CD4-positive, alpha-beta T cell treated with Interleukin-1 beta for 1 hour (primary cell): ENCODE results near the gene ELK4.

Experiments
- DNase-seq, 2 donors: peaks; one replicate each; pipeline ENCODE4 v3.0.0-alpha.2; 2020 to 2022

Gene ELK4

DNA sequence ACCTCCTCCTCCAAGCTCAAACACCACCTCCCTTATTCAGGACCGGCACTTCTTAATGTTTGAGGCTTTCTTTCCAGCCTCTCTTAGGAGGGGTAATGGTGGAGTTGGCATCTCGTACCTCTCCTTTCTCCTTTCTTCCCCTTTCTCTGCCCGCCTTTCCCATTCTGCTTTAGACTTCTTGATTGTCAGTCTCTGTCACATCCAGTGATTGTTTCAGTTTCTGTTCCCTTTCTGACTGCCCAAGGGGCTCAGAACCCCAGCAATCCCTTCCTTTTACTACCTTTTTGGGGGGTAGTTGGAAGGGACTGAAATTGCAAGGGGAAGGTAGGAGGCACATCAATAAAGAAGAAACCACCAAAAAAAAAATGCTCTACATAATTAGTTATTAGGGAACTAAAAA lies 5.6 kb downstream of the ELK4 start:
- no peak for DNase-seq

DNA sequence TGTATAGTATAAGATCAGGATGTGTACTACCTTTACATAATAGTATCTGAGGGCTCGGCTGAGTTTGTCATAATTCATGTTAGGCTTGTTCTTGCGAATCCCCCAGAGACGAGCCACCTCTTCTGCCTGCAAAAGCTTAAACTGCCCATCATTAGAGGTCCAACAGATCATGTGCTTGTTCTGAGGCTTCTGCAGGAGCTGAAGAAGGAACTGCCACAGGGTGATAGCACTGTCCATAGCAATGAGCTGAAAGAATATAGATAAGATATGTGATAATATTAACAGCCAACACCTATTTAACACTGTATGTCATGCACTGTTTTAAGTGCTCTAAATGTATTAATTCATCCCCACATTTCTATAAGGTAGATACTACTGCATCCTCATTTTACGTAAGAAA lies 8.2 kb downstream of the ELK4 start:
- no peak for DNase-seq

DNA sequence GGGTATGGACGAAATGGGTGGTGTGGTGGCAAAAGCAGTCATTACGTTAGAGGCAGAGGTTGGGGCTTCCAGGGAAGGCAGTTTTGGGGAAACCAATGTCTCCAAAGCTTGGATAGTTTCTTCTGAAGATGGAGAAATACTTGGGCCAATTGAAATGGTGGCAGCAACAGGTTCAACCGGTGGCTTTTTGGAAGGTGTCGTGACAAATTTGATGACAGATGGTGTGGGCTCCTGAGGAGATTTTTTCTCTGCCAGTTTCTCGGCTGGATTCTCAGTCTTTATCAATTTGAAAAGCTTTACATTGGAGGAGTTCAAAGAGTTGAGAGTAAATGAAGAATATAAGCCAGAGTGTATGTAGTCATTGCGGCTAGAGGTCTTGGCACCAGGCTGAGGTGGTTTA lies 11.5 kb downstream of the ELK4 start:
- no peak for DNase-seq

DNA sequence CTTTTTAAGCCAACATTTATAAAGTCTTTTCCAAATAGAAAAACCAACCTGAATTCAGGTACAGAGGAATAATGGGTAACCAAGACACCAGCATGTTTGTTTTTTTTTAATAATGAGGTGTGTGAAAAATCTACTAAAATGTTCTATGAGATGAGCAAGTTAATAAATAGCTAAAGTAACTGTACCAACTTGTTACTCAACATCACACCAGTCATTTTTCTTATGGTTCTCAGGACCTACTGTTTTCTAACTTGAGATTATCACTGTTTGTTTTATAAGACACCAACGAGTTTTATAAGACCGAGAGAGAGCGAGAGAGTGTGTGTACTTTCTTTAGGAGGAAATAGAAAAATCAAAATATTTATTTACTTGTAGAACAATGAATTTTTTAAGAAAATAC lies 12.4 kb downstream of the ELK4 start:
- DNase-seq, result no peak

DNA sequence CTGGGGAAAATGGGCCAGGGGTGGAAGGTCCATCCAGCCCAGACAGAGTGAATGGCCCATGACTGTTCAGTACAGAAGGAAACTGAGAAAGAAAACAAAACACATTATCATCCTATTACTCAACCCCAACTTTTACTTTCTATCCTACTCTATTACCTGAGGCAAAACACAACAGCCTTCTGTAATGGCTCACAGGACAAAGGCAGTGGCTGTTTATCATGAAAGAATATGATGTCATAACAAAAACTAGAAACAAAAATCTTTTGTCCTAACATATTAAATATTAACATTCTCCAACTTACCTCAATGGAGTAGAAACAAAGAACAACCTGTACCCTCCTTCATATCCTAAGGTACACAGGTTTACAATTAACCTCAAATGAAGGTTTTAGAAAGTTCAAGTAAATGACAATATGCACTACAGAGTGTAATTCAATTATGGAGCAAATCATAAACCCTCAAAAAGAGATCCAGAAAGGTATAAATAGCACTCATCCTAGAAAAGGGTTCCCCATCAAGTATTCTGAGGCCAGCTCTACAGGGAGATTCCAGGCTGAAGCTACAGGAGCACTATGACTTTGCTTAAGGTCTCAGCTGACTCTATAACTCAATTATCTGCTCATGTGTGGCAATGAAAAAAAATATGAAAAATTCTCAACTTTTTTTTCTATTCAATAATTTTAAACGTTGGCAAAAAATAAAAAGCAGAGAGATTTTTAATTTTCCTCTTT lies 15.1 kb downstream of the ELK4 start:
- DNase-seq, result no peak

DNA sequence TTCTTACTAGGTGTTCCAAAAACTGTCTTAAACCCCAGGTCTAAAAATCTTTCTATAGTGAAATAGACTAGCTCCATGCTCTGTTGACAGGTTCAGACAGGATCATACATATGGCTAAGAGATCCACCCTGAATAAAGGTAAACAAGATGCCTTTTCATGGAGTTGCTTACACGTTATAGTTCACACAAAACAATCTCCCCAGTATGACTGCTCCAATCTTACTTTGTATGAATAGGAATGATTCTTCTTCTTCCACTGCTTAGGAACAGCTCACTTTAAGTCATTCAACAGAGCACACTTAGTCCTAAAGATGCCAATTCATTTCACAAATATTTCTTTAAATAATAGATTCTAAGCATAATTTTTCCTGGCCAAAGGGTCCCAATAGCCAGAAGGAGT lies 16.0 kb downstream of the ELK4 start:
- no peak for DNase-seq

DNA sequence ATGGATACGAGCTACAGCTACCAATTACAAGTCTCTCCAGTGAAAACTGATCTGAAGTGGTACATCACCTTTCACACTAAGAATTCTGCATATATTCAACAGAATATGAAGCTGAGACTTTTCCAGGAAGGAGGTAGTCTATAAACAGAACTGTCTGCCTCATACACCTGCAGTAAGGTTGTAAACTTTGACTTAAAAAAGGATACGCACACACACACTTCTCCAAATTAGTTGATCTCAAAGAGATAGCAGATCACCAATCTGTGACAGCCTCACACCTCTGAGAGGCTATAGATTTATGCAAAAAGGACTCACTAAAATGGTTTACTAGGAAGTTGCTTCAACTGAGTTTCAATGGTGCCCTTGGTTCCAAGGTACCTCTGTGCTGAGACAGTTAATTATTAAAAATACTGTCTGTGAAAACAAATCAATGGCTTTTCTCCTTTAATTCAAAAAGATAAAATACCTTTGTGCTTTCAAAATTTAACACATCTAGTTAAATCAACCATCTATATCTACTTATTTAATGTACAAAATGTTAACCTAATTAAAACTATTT lies 17.9 kb downstream of the ELK4 start:
- DNase-seq, result no peak

DNA sequence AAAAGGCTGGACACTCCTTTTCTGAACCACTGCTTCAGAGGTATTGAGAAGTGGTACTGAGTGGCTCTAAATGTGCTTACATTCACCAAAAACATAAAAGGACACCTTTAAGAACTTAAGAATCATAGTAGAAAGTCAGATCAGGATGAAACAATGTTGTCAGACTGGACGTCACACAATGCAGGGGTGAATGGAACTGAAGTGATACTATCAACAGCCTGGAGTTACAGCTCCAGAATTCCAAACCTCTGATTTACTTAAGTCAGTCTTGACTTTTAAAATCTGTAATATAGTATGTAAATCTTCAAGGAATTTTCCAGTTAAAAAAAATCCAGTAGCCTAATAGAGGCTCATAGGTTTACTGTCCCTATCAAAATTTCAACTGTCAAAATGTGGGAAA lies 19.3 kb downstream of the ELK4 start:
- no peak for DNase-seq

DNA sequence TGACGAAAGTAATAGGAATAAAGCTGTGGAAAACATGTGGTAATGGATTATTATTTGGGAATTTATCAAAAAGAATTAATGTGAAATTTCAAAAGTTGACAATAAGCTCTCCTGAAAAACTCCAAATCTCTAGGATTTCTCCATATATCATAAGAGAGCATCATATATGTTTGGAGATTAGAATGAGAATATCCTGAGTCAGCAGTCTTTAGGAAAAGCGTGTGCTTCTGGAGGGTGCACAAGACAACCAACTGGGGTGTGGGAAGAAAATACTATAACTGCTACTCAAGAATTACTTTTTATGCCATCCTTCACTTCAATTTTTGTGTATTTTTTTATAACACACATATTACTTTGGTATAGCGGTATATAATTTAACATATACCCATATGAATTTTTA lies 19.7 kb downstream of the ELK4 start:
- DNase-seq, result no peak

DNA sequence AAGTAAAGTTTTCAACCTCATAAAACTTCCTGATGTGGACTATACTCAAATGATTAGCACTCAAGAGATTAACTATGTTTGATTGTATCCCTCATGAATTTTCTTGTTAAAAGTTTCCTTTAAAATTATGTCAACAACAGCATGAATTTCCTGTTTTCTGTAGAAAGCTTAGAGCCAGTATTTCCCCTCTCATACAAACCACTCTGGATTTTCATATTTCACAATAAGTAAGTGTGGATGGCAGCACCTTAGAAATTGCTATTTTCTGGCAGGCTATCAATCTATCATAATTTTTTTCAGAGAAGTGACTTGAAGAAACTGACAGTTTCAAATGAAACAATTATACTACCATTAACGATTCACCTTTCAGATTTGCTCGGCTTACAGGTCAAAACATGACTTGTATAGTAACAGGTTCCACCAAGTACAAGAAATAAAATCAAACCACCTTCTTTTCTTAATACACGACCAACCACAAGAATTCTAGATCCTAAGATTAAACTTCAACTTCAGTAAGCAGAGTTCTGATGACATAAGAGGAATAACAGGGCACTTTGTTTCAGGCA lies 20.8 kb downstream of the ELK4 start:
- DNase-seq, result no peak

DNA sequence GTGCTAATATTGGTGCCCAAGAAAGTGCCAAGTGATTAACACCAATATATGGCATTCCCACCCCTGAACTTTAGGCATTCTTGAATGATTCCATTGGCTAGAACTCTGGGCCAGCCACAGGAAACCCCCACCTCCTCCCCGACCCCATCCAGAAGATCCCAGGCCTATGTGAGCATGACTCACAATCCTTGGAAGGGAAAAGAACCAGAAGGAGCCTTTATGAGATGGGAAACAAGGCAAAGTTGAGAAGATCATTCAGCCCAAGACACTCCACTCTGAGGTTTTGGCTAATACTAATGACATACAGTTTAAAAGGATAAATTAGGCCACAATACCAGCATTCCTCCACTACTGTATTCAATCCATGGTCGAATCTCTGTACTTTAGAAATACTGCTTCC lies 21.8 kb downstream of the ELK4 start:
- no peak for DNase-seq

DNA sequence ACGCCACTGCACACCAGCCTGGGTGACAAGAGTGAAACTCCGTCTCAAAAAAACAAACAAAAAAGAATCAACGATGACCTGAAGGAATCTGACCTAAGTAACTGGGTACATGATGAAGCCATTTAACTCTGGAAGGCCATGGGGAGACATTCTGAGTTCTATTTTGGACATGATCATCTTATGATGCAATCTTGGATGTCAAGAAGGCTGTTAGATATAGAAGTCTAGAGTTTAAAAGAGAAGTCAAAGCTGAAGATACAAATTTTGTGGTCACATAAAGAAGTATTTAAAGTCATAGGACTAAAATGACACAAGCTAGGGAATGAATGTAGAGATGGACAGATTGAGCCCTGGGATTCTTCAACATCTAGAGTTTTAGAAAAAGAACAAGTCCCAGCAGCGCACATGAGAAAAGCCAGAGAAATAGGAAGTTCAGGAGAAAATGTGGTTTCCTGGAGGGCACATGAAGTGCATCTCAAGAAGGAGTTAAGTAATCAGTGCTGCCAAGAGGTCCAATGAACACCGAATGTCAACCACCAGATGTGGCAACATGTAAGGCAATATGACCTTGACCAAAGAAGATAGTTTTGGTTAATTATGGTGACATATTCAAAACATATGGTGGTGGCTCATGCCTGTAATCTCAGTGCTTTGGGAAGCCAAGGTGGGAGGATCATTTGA lies 26.8 kb downstream of the ELK4 start:
- DNase-seq, result no peak

DNA sequence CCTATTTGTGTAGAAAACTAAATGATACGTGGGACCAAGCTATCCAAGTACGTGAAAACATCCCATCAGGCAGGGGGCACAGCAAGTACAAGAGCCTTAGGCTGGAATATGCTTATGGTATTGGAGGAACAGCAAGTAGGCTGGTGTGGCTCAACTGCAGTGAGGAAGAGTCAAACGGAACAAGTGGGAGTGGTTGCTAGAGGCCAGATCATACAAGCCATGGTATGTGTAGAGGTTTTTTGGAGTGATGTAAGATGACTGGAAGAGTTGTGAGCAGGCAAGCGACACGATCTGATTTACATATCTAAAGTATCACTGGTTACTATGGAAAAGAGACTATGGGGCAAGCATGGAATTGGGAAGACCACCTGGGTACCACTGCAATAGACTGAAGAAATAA lies 27.8 kb downstream of the ELK4 start:
- DNase-seq, result no peak

DNA sequence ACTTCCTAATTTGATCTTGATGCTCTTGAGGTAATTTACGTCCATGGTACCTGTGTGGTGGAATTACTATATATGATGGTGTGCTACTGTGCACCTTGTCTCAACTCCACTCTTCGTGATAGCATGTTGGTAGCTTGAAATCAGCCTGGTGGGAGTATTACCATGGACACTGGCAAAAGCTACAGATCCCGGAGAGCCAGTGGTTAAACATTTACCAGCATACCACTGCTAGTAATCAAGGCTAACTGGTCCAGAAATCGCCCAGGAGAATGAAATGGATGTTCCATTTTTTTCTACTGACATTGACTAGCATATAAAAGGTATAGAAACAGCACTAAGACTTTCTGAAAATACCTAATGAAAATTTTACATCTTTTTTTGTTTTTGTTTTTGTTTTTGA lies 30.6 kb downstream of the ELK4 start:
- no peak for DNase-seq

DNA sequence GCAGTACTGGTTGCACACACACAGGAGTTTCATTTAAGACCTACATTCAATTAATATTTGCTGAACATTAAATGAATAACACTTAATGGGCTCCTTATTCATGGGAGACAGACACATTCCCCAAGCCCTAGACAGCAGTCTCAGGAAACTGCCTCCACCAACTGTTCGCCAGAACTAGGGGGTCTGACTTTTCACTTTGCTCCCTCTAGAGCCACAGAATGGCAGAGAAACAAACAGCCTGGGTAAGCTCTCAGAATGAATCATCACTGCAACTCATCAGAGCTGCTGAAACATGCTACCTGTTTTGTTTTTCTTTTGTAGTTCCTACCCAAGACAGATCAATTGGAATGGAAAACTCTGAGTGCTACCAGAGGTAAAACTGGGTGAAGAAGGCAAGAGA lies 31.7 kb downstream of the ELK4 start:
- no peak for DNase-seq

DNA sequence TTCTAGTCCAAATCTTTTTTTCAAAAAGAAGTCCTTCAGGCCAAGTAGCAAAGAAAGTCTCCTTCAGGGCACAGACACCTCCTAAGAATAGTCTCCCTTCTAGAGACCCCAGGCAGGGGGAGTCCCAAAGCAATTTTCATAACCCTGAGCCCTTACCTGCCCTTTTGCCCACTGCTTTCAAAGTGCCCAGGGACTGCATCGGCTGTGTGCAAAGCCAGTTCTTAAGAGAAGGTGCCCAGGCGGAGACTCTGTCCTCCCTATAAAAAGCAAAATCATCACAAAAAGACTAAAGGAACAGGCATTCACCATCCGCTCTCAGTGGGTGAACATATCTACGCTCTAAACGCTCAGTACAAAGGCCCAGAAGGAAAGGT lies 32.2 kb downstream of the ELK4 start:
- no peak for DNase-seq

DNA sequence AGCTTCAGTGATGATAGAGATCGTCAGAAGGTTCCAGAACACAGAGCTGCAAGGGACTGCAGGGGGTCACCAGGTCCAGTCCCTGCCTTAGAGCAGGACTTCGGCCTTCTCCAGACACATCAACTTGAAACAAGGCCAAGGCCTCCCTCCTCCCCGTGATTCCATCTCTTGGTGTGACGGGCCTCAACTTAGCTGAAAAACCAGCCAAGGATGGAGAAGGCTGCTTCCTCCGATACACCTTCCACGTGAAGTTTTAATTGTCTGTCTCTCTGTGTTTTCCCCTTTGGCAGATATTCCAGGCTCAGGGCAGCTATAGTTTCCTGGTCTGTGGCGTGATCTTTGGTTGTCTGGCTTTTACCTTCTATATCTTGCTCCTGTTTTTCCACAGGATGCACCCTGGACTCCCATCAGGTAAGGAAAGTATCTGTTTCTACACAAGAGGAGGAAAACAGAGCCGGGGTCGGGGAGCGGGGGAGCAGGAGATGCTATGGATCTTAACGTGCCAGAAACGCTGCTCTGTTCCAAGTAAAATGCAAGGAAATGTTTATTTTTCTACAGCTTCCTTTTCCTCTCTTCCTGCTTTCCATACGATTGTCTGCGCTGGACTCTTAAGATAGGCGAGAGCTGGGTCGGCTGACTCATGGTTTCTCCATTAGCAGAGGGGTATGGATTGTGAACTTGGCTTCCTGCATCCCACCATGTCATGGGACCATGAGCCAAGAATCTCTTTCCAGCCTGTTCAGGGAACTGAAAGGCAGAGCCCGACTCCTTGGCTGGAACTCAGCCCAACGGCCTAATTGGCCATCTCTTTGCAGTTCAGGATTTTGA lies 32.8 kb downstream of the ELK4 start:
- DNase-seq, result no peak

DNA sequence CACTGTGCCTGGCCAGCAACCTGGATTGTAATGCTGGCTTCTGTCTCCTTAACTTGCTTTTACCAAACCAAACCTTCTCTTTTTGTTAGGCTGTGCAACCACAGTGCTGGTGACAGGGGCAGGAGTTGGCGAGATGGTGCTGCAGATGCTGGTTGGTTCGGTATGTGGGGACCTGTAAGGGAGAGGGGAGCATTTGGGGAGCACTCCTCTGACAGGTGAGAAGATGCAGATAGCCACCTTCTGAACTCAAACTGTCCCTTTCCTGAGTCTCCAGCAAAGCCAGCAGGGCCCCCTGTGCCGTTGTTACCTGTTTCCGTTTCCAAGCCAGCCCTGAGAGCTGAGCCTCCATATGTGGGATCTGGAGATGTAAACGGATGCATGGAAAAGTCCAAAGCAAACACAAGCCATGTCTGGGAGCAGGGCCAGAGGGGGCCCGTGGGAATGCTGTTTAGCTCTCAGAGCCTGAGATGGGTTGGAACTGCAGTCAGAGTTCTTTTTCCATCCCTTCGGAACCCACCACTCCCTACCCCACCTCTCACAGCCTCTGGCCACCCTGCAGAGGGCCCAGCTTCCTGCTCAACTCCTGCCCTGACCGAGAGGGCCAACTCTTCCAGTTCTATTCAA lies 34.0 kb downstream of the ELK4 start:
- no peak for DNase-seq

DNA sequence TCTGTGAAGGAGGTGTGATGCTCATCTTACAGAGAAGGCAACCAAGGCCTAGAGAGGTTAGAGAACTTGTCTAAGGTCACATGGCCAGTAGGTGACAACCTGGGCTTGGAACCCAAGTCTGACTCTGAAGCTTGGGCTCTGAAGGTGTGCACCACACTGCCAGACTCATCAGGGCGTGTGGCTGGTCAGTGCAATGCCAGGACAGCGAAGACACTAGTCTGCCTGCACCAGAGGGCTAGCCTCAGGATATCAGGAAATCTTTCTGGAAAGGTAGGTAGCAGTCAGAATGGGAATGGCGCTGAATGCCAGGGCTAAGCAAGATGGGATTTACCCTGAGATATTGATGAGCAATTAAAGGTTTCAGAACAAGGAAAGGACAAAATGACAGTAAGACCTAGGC lies 34.9 kb downstream of the ELK4 start:
- DNase-seq, result no peak

DNA sequence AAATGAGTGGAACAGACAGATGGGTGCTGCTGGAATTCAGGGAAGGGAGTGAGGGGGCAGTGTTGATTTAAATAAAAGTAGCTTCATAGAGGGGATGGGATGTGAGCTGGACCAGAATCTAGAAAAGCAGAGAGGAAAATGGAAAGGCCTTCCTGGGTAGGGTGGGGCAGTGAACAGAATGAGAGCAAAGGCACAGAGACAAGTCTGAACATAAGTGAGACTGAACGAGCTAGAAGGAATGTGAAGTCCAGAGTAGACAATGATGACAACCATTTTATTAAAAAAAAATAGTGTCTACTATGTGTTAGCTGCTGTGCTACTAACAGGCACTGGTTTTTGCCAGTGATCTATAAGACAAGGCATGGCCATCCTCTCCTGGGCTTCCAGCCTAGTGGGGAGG lies 36.0 kb downstream of the ELK4 start:
- DNase-seq, result no peak

DNA sequence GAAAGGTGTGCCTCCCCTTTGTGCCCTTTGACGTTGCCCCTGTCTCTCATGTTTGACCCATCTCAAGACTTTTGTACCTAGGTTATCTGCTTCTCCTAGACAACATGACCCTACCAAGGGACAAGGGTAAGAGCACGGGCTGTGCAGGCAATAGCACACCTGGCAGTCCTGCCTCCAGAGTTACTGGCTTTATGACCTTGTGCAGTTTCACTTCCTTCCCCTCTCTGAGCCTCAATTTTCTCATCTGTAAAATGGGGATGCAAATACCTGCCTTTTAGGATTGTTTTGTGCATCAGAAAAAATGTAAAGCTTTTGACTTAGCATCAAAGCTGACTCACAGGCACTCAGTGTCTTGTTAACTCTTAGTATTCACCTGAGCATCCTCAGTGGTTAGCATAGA lies 36.4 kb downstream of the ELK4 start:
- DNase-seq, result no peak

DNA sequence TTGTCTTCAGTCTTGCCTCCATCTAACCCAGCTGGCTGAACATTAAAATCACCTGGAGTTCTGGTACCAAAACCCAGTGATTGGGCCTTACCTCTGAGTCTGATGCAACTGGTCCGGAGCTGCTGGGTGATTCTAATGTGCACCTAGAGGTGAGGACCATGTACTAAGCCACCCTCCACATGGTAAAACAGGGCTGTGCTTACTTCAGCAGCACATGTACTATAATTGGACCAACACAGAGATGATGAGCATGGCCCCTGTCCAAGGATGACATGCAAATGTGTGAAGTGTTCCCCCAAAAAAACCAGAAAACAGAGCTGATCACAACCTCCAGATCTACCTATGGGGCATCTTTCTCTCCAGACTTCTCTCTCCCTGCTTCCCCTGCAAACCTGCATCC lies 37.0 kb downstream of the ELK4 start:
- DNase-seq, result no peak

DNA sequence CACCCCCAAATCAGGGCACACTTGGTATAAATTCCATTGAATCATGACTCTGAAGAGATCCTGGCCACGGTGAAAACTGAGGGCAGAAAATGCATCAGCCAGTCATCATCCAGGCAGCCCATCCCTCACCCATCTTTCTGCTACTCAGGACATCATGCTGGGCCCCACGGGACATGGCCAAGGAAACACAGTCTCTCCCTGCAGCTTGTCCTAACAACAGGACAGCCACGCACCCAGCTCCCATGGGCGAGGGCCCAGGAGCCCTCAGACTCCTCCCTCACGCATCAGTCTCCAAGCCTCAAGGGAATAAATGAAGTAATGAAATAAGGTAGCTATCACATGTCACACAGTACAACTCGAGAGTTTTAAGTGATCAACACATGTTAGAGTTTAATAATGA lies 37.8 kb downstream of the ELK4 start:
- DNase-seq, result no peak
